ENCODE data around the gene SLC6A4. TPM values are rescaled to one million over a fixed set of nuclear protein-coding genes. Genes with fewer than 3 reads are reported as not detected.

SLC6A4 gene
- total and polyA plus RNA-seq, 4 experiments from 2014 or later: not detected

- Mint-ChIP-seq H3K27ac (no peak overlapping the region), H3K4me1 (no peaks in the 10 kb centered on the region), H3K4me3 (no peak overlapping the region), H3K9me3 (no peaks in the 10 kb centered on the region), H3K36me3 (no peaks in the 10 kb centered on the region), H3K27me3 (peaks cover 0 to 4% of the 10 kb centered on the region in 2 donors)
- Histone ChIP-seq H3K36me3 (ENCODE audit: insufficient read depth, low read length) (no peaks in the 10 kb centered on the region), H3K4me3 (ENCODE audit: low read length in 2 of 2) (no peak overlapping the region), H3K27ac (ENCODE audit: low read depth, low read length) (no peak overlapping the region), H3K27me3 (ENCODE audit: insufficient read depth, low read length) (no peaks in the 10 kb centered on the region), H3K9me3 (ENCODE audit: control insufficient read depth in 1 of 2, low read length in 2 of 2) (no peaks in the 10 kb centered on the region), H3K4me1 (ENCODE audit: insufficient read depth, low read length) (no peaks in the 10 kb centered on the region)
- intact Hi-C loops (cut with micrococcal nuclease): no loop called here
- DNase-seq: no peak
- POLR2A ChIA-PET (ENCODE audit: partially characterized antibody): no interaction called here
- CTCF ChIA-PET (ENCODE audit: partially characterized antibody): no interaction called here
Observed at GRCh38 chr17:30221346-30221745, 14.2 kb downstream of the SLC6A4 start.

DNA sequence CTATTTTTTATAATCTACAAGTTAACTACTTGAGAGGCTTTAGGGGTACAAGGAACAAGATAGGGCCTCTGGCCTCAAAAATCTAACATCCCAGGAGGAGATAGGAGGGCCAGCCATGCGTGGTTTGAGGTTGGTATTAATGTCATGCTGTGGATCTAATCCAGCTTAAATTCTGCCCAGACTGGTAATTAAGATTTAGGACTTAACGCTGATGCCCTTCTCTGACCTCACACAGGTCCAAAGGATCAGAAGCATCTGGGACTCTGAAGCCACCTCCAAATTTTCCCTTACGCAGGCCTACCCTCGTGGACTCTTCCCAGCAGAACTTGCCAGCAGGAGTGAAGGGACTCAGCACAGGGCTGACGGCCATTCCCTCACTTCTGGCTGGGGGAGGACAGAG, 15.1 kb downstream of the SLC6A4 start:
- Mint-ChIP-seq H3K4me1 (no peaks in the 10 kb centered on the region), H3K27ac (peak overlapping the region in 1 of 7 donors; percentile 12)

GRCh38 chr17:30219833-30220232, 15.7 kb downstream of the SLC6A4 start:
- H3K9me3 Mint-ChIP-seq: no peaks in the 10 kb centered on the region
- H3K27me3 Mint-ChIP-seq: peaks cover 0 to 4% of the 10 kb centered on the region in 2 donors
- no peaks in the 10 kb centered on the region for H3K36me3 Mint-ChIP-seq
- H3K36me3 ChIP-seq (ENCODE audit: insufficient read depth, low read length): no peaks in the 10 kb centered on the region
- intact Hi-C loops (cut with micrococcal nuclease): no loop called here
- no peaks in the 10 kb centered on the region for H3K4me1 ChIP-seq (ENCODE audit: insufficient read depth, low read length)
- no peak overlapping the region for H3K27ac Mint-ChIP-seq
- H3K4me1 Mint-ChIP-seq: no peaks in the 10 kb centered on the region
- no peaks in the 10 kb centered on the region for H3K27me3 ChIP-seq (ENCODE audit: insufficient read depth, low read length)
- H3K9me3 ChIP-seq (ENCODE audit: control insufficient read depth in 1 of 2, low read length in 2 of 2): no peaks in the 10 kb centered on the region
- H3K4me3 Mint-ChIP-seq: no peak overlapping the region
- H3K4me3 ChIP-seq (ENCODE audit: low read length in 2 of 2): no peak overlapping the region
- POLR2A ChIA-PET (ENCODE audit: partially characterized antibody): no interaction called here
- DNase-seq: no peak
- no peak overlapping the region for H3K27ac ChIP-seq (ENCODE audit: low read depth, low read length)
- CTCF ChIA-PET (ENCODE audit: partially characterized antibody): no interaction called here

More for the DNA sequence above, 15.1 kb downstream of the SLC6A4 start:
- Histone ChIP-seq H3K27me3 (ENCODE audit: insufficient read depth, low read length) (no peaks in the 10 kb centered on the region), H3K4me3 (ENCODE audit: low read length in 2 of 2) (no peak overlapping the region), H3K36me3 (ENCODE audit: insufficient read depth, low read length) (no peaks in the 10 kb centered on the region), H3K27ac (ENCODE audit: low read depth, low read length) (no peak overlapping the region), H3K4me1 (ENCODE audit: insufficient read depth, low read length) (no peaks in the 10 kb centered on the region), H3K9me3 (ENCODE audit: control insufficient read depth in 1 of 2, low read length in 2 of 2) (no peaks in the 10 kb centered on the region)
- POLR2A ChIA-PET (ENCODE audit: partially characterized antibody): no interaction called here
- intact Hi-C loops (cut with micrococcal nuclease): no loop called here
- peaks cover 0 to 4% of the 10 kb centered on the region in 2 donors for H3K27me3 Mint-ChIP-seq
- no peak for DNase-seq
- H3K36me3 Mint-ChIP-seq: no peaks in the 10 kb centered on the region
- CTCF ChIA-PET (ENCODE audit: partially characterized antibody): no interaction called here
- no peaks in the 10 kb centered on the region for H3K9me3 Mint-ChIP-seq
- H3K4me3 Mint-ChIP-seq: no peak overlapping the region

- DNase-seq: no peak
- H3K9me3 ChIP-seq (ENCODE audit: control insufficient read depth in 1 of 2, low read length in 2 of 2): no peaks in the 10 kb centered on the region
- Mint-ChIP-seq H3K4me1 (no peaks in the 10 kb centered on the region), H3K36me3 (no peaks in the 10 kb centered on the region), H3K27me3 (peaks cover 0 to 4% of the 10 kb centered on the region in 2 donors), H3K27ac (no peak overlapping the region), H3K9me3 (no peaks in the 10 kb centered on the region), H3K4me3 (no peak overlapping the region)
- intact Hi-C loops (cut with micrococcal nuclease): no loop called here
- no peak overlapping the region for H3K27ac ChIP-seq (ENCODE audit: low read depth, low read length)
- ChIA-PET POLR2A (ENCODE audit: partially characterized antibody) (no interaction called here), CTCF (ENCODE audit: partially characterized antibody) (no interaction called here)
- H3K27me3 ChIP-seq (ENCODE audit: insufficient read depth, low read length): no peaks in the 10 kb centered on the region
- no peaks in the 10 kb centered on the region for H3K4me1 ChIP-seq (ENCODE audit: insufficient read depth, low read length)
- H3K4me3 ChIP-seq (ENCODE audit: low read length in 2 of 2): no peak overlapping the region
- H3K36me3 ChIP-seq (ENCODE audit: insufficient read depth, low read length): no peaks in the 10 kb centered on the region
Observed at GRCh38 chr17:30219315-30219714, 16.2 kb downstream of the SLC6A4 start.

DNA sequence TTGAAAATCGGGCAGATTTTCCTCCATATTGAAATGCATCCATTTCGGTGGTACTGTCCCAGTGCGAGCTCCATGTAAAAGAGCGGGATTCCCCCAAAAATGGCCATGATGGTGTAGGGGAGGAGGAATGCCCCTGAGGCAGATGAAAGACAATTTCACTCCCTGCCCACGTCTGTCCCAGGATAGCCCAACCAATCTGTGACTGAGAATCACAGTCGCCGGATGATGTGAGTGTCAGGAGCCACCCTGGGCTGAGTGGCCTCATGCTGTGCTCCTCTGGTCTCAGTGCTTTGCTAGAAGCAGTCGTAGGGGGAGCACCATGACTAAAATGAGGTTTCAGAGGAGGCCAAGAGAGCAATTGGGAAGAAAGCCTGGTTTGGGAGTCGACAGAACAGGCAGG, 16.7 kb downstream of the SLC6A4 start:
- Mint-ChIP-seq H3K9me3 (no peaks in the 10 kb centered on the region), H3K27ac (no peak overlapping the region), H3K27me3 (peaks cover 0 to 4% of the 10 kb centered on the region in 2 donors), H3K4me3 (no peak overlapping the region), H3K36me3 (no peaks in the 10 kb centered on the region), H3K4me1 (no peaks in the 10 kb centered on the region)
- Histone ChIP-seq H3K27me3 (ENCODE audit: insufficient read depth, low read length) (no peaks in the 10 kb centered on the region), H3K27ac (ENCODE audit: low read depth, low read length) (no peak overlapping the region), H3K4me1 (ENCODE audit: insufficient read depth, low read length) (no peaks in the 10 kb centered on the region), H3K36me3 (ENCODE audit: insufficient read depth, low read length) (no peaks in the 10 kb centered on the region), H3K4me3 (ENCODE audit: low read length in 2 of 2) (no peak overlapping the region), H3K9me3 (ENCODE audit: control insufficient read depth in 1 of 2, low read length in 2 of 2) (no peaks in the 10 kb centered on the region)
- DNase-seq: no peak
- intact Hi-C loops (cut with micrococcal nuclease): no loop called here
- POLR2A ChIA-PET (ENCODE audit: partially characterized antibody): no interaction called here
- CTCF ChIA-PET (ENCODE audit: partially characterized antibody): no interaction called here

DNA sequence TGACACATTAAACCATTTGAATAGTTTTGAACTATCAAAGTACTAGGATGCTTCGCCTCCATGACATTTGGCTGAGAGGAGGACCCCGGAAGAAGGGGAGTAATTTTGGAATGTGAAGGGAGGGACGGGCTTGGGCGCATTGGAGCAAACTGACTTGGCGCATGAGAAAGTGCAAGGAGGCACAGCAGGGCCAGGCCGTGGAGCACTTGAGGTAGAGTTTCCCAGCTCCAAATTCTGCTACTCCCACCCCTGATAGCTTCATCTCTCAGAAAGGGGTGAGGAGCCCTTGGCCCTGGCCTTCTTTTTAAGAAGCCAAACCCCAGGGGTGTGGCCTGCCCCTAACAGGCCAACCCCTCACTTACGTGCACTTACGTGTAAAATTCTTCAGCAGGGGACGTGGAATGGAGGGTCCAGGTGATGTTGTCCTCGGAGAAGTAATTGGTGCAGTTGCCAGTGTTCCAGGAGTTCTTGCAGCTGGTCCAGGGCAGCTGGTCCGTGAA, 17.7 kb downstream of the SLC6A4 start:
- H3K36me3 Mint-ChIP-seq: no peaks in the 10 kb centered on the region
- H3K4me1 Mint-ChIP-seq: no peaks in the 10 kb centered on the region
- no peaks in the 10 kb centered on the region for H3K36me3 ChIP-seq (ENCODE audit: insufficient read depth, low read length)
- H3K4me3 ChIP-seq (ENCODE audit: low read length in 2 of 2): no peak overlapping the region
- no peak overlapping the region for H3K4me3 Mint-ChIP-seq
- H3K4me1 ChIP-seq (ENCODE audit: insufficient read depth, low read length): no peaks in the 10 kb centered on the region
- intact Hi-C loops (cut with micrococcal nuclease): no loop called here
- no peak for DNase-seq
- H3K9me3 Mint-ChIP-seq: no peaks in the 10 kb centered on the region
- POLR2A ChIA-PET (ENCODE audit: partially characterized antibody): no interaction called here
- no peak overlapping the region for H3K27ac Mint-ChIP-seq
- CTCF ChIA-PET (ENCODE audit: partially characterized antibody): no interaction called here
- H3K27me3 ChIP-seq (ENCODE audit: insufficient read depth, low read length): no peaks in the 10 kb centered on the region
- H3K27ac ChIP-seq (ENCODE audit: low read depth, low read length): no peak overlapping the region
- peaks cover 0 to 4% of the 10 kb centered on the region in 2 donors for H3K27me3 Mint-ChIP-seq
- no peaks in the 10 kb centered on the region for H3K9me3 ChIP-seq (ENCODE audit: control insufficient read depth in 1 of 2, low read length in 2 of 2)

DNA sequence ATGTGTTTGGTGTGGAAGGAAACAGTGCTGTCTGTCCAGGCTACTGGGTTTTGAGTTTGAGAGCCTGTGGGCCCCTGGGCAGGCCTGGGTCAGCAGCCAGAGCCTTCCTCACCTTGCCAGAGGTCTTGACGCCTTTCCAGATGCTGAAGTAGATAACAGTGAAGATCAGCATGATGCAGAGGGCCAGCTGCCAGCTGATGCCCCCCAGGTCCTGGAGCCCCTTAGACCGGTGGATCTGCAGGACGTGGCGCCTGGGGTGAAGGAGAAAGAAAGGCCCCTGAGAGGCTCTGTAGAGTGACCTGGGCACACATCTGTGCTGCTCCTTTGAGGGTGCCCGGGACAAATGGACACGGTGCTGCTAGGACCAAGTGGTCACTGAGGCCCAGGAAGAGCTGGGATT, 18.4 kb downstream of the SLC6A4 start:
- H3K36me3 Mint-ChIP-seq: no peaks in the 10 kb centered on the region
- ChIA-PET CTCF (ENCODE audit: partially characterized antibody) (no interaction called here), POLR2A (ENCODE audit: partially characterized antibody) (no interaction called here)
- Histone ChIP-seq H3K4me1 (ENCODE audit: insufficient read depth, low read length) (no peaks in the 10 kb centered on the region), H3K27ac (ENCODE audit: low read depth, low read length) (no peak overlapping the region), H3K4me3 (ENCODE audit: low read length in 2 of 2) (no peak overlapping the region), H3K9me3 (ENCODE audit: control insufficient read depth in 1 of 2, low read length in 2 of 2) (no peaks in the 10 kb centered on the region), H3K36me3 (ENCODE audit: insufficient read depth, low read length) (no peaks in the 10 kb centered on the region), H3K27me3 (ENCODE audit: insufficient read depth, low read length) (no peaks in the 10 kb centered on the region)
- H3K9me3 Mint-ChIP-seq: no peaks in the 10 kb centered on the region
- peaks cover 0 to 3% of the 10 kb centered on the region in 2 donors for H3K27me3 Mint-ChIP-seq
- intact Hi-C loops (cut with micrococcal nuclease): no loop called here
- no peak for DNase-seq
- H3K4me1 Mint-ChIP-seq: no peaks in the 10 kb centered on the region
- H3K27ac Mint-ChIP-seq: no peak overlapping the region
- H3K4me3 Mint-ChIP-seq: no peak overlapping the region

- ChIA-PET CTCF (ENCODE audit: partially characterized antibody) (no interaction called here), POLR2A (ENCODE audit: partially characterized antibody) (no interaction called here)
- no peak overlapping the region for H3K27ac ChIP-seq (ENCODE audit: low read depth, low read length)
- Mint-ChIP-seq H3K4me3 (no peak overlapping the region), H3K4me1 (peaks cover 0 to 1% (median 0%) of the 10 kb centered on the region in 4 donors), H3K27me3 (peaks cover 0 to 8% of the 10 kb centered on the region in 2 donors), H3K9me3 (no peaks in the 10 kb centered on the region), H3K36me3 (no peaks in the 10 kb centered on the region), H3K27ac (no peak overlapping the region)
- no peaks in the 10 kb centered on the region for H3K9me3 ChIP-seq (ENCODE audit: control insufficient read depth in 1 of 2, low read length in 2 of 2)
- intact Hi-C loops (cut with micrococcal nuclease): no loop called here
- H3K4me1 ChIP-seq (ENCODE audit: insufficient read depth, low read length): no peaks in the 10 kb centered on the region
- DNase-seq: no peak
- H3K4me3 ChIP-seq (ENCODE audit: low read length in 2 of 2): no peak overlapping the region
- no peaks in the 10 kb centered on the region for H3K27me3 ChIP-seq (ENCODE audit: insufficient read depth, low read length)
- H3K36me3 ChIP-seq (ENCODE audit: insufficient read depth, low read length): no peaks in the 10 kb centered on the region
Observed at GRCh38 chr17:30212750-30213149, 22.7 kb downstream of the SLC6A4 start.

Measured in CD4-positive, alpha-beta memory T cell (primary cell).